ENCODE data around the gene NR2C2.

NR2C2 gene

GRCh38 chr3:15023249-15023648 lies 75.9 kb downstream of the NR2C2 start:
- no peak for DNase-seq (ENCODE audit: low read depth)

- no peak for DNase-seq (ENCODE audit: low read depth)
Observed at GRCh38 chr3:15023719-15024118, 76.3 kb downstream of the NR2C2 start.

GRCh38 chr3:15029625-15030024 lies 82.2 kb downstream of the NR2C2 start:
- no peak for DNase-seq (ENCODE audit: low read depth)

GRCh38 chr3:15032650-15033049 lies 85.3 kb downstream of the NR2C2 start:
- no peak for DNase-seq (ENCODE audit: low read depth)

- DNase-seq (ENCODE audit: low read depth), result no peak
Observed at GRCh38 chr3:15033103-15033502, 85.7 kb downstream of the NR2C2 start.

GRCh38 chr3:15038306-15038705 lies 90.9 kb downstream of the NR2C2 start:
- no peak for DNase-seq (ENCODE audit: low read depth)

GRCh38 chr3:15040844-15041243 lies 93.5 kb downstream of the NR2C2 start:
- DNase-seq (ENCODE audit: low read depth), result no peak

GRCh38 chr3:15041950-15042349 lies 94.6 kb downstream of the NR2C2 start:
- no peak for DNase-seq (ENCODE audit: low read depth)

GRCh38 chr3:15042936-15043335 lies 95.6 kb downstream of the NR2C2 start:
- no peak for DNase-seq (ENCODE audit: low read depth)

- DNase-seq (ENCODE audit: low read depth), result no peak
Observed at GRCh38 chr3:15043408-15044171, 96.2 kb downstream of the NR2C2 start.

GRCh38 chr3:15044326-15044725 lies 96.9 kb downstream of the NR2C2 start:
- no peak for DNase-seq (ENCODE audit: low read depth)

GRCh38 chr3:15045667-15046066 lies 98.3 kb downstream of the NR2C2 start:
- DNase-seq (ENCODE audit: low read depth), result no peak

GRCh38 chr3:15049584-15049983 lies 102.2 kb downstream of the NR2C2 start:
- no peak for DNase-seq (ENCODE audit: low read depth)

GRCh38 chr3:15050405-15051092 lies 103.2 kb downstream of the NR2C2 start:
- DNase-seq (ENCODE audit: low read depth), result no peak

- no peak for DNase-seq (ENCODE audit: low read depth)
Observed at GRCh38 chr3:15051531-15051930, 104.1 kb downstream of the NR2C2 start.

GRCh38 chr3:15052335-15053242 lies 105.2 kb downstream of the NR2C2 start:
- DNase-seq (ENCODE audit: low read depth), result no peak

- DNase-seq (ENCODE audit: low read depth), result no peak
Observed at GRCh38 chr3:15053541-15053940, 106.2 kb downstream of the NR2C2 start.

GRCh38 chr3:15055019-15055557 lies 107.7 kb downstream of the NR2C2 start:
- DNase-seq (ENCODE audit: low read depth), result no peak

GRCh38 chr3:15056676-15057404 lies 109.5 kb downstream of the NR2C2 start:
- no peak for DNase-seq (ENCODE audit: low read depth)

GRCh38 chr3:15060029-15060428 lies 112.6 kb downstream of the NR2C2 start:
- DNase-seq (ENCODE audit: low read depth), result no peak

- no peak for DNase-seq (ENCODE audit: low read depth)
Observed at GRCh38 chr3:15063238-15063637, 115.9 kb downstream of the NR2C2 start.

All from HS-5 (cell line).